Fibroblast of the conjunctiva (primary cell): ENCODE results near the gene VCAM1.
"Not testable (repeated sequence)": the region's sequence is repeated elsewhere in the genome, so short reads cannot be mapped to it uniquely, and the experiment has no call there.

Experiments used
- DNase-seq: peaks from one replicate; pipeline ENCODE4 v3.0.0-alpha.2; 2010; ENCODE audit warnings: low read depth

VCAM1 gene

DNA sequence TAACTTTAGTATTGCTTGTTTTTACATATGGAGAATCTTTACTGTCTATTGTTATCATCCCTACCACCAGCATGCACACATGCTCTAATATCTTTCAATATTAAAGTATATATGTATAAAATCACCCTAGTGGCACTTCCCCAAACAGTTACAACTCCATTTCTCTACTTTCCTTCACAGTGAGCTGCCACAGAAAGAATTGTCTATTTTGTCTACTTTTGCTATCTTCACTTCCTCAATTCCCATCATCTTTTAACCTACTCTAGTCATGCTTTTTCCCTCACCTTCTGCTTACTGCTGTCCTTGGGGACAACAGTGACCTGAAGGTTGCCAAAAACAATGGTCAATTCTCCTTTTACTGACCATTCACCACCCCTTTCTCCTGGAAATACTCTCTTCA is 59.2 kb downstream of the VCAM1 start:
- no peak for DNase-seq

GRCh38 chr1:100780814-100781213 is 61.3 kb downstream of the VCAM1 start:
- no peak for DNase-seq

DNA sequence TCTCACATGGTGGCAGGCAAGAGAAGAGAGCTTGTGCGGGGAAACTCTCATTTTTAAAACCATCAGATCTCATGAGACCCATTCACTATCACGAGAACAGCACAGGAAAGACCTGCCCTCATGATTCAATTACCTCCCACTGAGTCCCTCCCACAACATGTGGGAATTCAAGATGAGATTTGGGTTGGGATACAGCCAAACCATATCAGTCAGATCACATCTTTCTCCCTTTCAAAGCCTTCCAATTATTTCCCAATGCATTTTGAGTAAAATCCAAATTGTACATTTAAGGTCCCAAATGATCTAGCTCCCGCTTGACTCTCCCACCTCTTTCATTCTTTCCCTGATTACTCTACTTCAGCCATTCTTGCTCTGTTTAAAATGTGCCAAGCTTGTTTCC is 62.2 kb downstream of the VCAM1 start:
- not testable (repeated sequence) for DNase-seq

- no peak for DNase-seq
Measured at GRCh38 chr1:100782473-100783039, 63.0 kb downstream of the VCAM1 start.

GRCh38 chr1:100785470-100786052 is 66.0 kb downstream of the VCAM1 start:
- DNase-seq, result no peak

DNA sequence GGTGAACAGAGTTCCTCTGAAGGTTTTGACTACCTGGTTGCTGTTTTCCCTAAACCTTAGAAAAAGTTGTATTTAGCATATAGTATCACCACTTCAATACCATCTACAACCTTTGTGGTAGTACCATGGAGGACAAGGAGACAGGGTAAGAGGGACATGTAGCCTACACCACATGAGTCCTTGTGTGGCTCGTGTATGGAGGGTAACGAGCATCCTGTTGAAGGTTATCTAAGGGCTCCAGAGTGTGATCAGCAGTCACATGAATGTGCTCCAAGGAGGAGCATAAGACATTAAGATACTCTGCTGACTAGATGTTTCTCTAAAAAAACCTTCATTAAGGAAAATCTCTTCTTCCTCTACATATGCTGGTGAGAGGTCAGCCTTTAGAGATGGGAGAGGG is 67.3 kb downstream of the VCAM1 start:
- DNase-seq, result no peak
